ENCODE measurements around the gene STK38. TPM values are rescaled to one million over a fixed set of nuclear protein-coding genes. Genes with fewer than 3 reads are reported as not detected.
"Not testable (repeated sequence)": the region's sequence is repeated elsewhere in the genome, so short reads cannot be mapped to it uniquely, and the experiment has no call there.

The STK38 gene
- total RNA-seq, result 31.6 TPM
- long read RNA-seq, transcript STK38-201 (14 exons, 3,576 nt), result major isoform, 11 of 64 reads
- long read RNA-seq, partial matches to known transcripts, result 13 of 64 reads
- long read RNA-seq, other reads (novel, unspliced or antisense), result 40 of 64 reads

GRCh38 chr6:36546920-36547645, at the start of gene STK38:
Gene STK38 (minus strand): TSS chr6:36547479. CDS start chr6:36540202, 7,277 bp downstream.
- intact Hi-C loops (cut with DNase I), result loop anchor here (2.0 kb wide), 3 partner anchors 48 to 132 kb away; partner anchors contain the start of genes CDKN1A, KCTD20, PXT1 and SRSF3
- DNase-seq (ENCODE audit: low spot score), result peak; percentile 98

GRCh38 chr6:36596356-36596755, 49.1 kb upstream of the STK38 start:
- DNase-seq (ENCODE audit: low spot score), result no peak
- intact Hi-C loops (cut with DNase I), result no loop called here

GRCh38 chr6:36594816-36595643, 47.8 kb upstream of the STK38 start:
- intact Hi-C loops (cut with DNase I), result loop anchor here (1.0 to 5.0 kb wide), 3 partner anchors 48 to 173 kb away; partner anchors contain the start of gene STK38
- DNase-seq (ENCODE audit: low spot score), result no peak

- DNase-seq (ENCODE audit: low spot score), result peak; percentile 98
- intact Hi-C loops (cut with DNase I), result loop anchor here (1.0 to 5.0 kb wide), 3 partner anchors 47 to 172 kb away; partner anchors contain the start of gene STK38
Measured at GRCh38 chr6:36594029-36594815, 46.9 kb upstream of the STK38 start, which contains the start of gene SRSF3. Gene SRSF3 (plus strand): TSS chr6:36594362. CDS start chr6:36596763, 2,401 bp downstream.

- no peak for DNase-seq (ENCODE audit: low spot score)
- intact Hi-C loops (cut with DNase I), result loop anchor here (1.0 to 5.0 kb wide), 3 partner anchors 47 to 171 kb away; partner anchors contain the start of gene STK38
Measured at GRCh38 chr6:36593569-36594028, 46.3 kb upstream of the STK38 start.

GRCh38 chr6:36592221-36592655, 45.0 kb upstream of the STK38 start:
- DNase-seq (ENCODE audit: low spot score), result no peak
- intact Hi-C loops (cut with DNase I), result loop anchor here (5.0 kb wide), 1 partner anchor 170 kb away; no protein-coding TSS in a partner anchor

GRCh38 chr6:36590237-36590636, 43.0 kb upstream of the STK38 start:
- intact Hi-C loops (cut with DNase I), result loop anchor here (5.0 kb wide), 1 partner anchor 168 kb away; no protein-coding TSS in a partner anchor
- no peak for DNase-seq (ENCODE audit: low spot score)

GRCh38 chr6:36589025-36589400, 41.7 kb upstream of the STK38 start:
- DNase-seq (ENCODE audit: low spot score); intact Hi-C loops (cut with DNase I): not testable (repeated sequence)

GRCh38 chr6:36586606-36587005, 39.3 kb upstream of the STK38 start:
- intact Hi-C loops (cut with DNase I), result no loop called here
- no peak for DNase-seq (ENCODE audit: low spot score)

- intact Hi-C loops (cut with DNase I), result no loop called here
- DNase-seq (ENCODE audit: low spot score), result no peak
Measured at GRCh38 chr6:36581716-36582115, 34.4 kb upstream of the STK38 start.

- intact Hi-C loops (cut with DNase I), result no loop called here
- DNase-seq (ENCODE audit: low spot score), result no peak
Measured at GRCh38 chr6:36580184-36580526, 32.9 kb upstream of the STK38 start.

GRCh38 chr6:36578431-36578830, 31.2 kb upstream of the STK38 start:
- intact Hi-C loops (cut with DNase I), result no loop called here
- no peak for DNase-seq (ENCODE audit: low spot score)

GRCh38 chr6:36578030-36578429, 30.8 kb upstream of the STK38 start:
- DNase-seq (ENCODE audit: low spot score), result no peak
- intact Hi-C loops (cut with DNase I), result no loop called here

- intact Hi-C loops (cut with DNase I), result no loop called here
- no peak for DNase-seq (ENCODE audit: low spot score)
Measured at GRCh38 chr6:36577301-36577700, 30.0 kb upstream of the STK38 start.

- intact Hi-C loops (cut with DNase I), result no loop called here
- DNase-seq (ENCODE audit: low spot score), result no peak
Measured at GRCh38 chr6:36576578-36576977, 29.3 kb upstream of the STK38 start.

GRCh38 chr6:36574679-36575078, 27.4 kb upstream of the STK38 start:
- DNase-seq (ENCODE audit: low spot score), result no peak
- intact Hi-C loops (cut with DNase I), result no loop called here

- intact Hi-C loops (cut with DNase I); DNase-seq (ENCODE audit: low spot score): not testable (repeated sequence)
Measured at GRCh38 chr6:36572353-36573311, 25.4 kb upstream of the STK38 start.

All from cardiac septum (tissue), 1 donor.